Peyer's patch (tissue), 4 donors: ENCODE measurements around the gene HDC. TPM values are rescaled to one million over a fixed set of nuclear protein-coding genes. Genes with fewer than 3 reads are reported as not detected.

Experiments
- DNase-seq, 3 donors: peaks; one replicate each; pipeline ENCODE4 v3.0.0-alpha.2; 2017 to 2019
- H3K27ac ChIP-seq, 4 donors: fragments of 200-600 bp; sonication (generic); one replicate each; pipeline ENCODE4 v1.5.1; 2016 to 2019
- H3K27me3 ChIP-seq, 2 donors: fragments of 200-600 bp; sonication (generic); one replicate each; pipeline ENCODE4 v1.5.1; 2019
- H3K36me3 ChIP-seq, 3 donors: fragments of 200-600 bp; sonication (generic); one replicate each; pipeline ENCODE4 v1.5.1; 2016 to 2019
- H3K4me1 ChIP-seq, 4 donors: fragments of 200-600 bp; sonication (generic); one replicate each; pipeline ENCODE4 v1.5.1; 2016 to 2019
- H3K4me3 ChIP-seq, 4 donors: fragments of 200-600 bp; sonication (generic); 1 replicate in 3 of 4; 2 replicates in 1 of 4; pipeline ENCODE4 v1.5.1; 2016 to 2019; ENCODE audit warnings: mild to moderate bottlenecking in 1 of 4
- H3K9me3 ChIP-seq, 4 donors: fragments of 200-600 bp; sonication (generic); one replicate each; pipeline ENCODE4 v1.5.1; 2016 to 2019; ENCODE audit warnings: mild to moderate bottlenecking in 1 of 4
- POLR2A ChIP-seq, 2 donors: fragments of 450-650 bp; IDR thresholded peaks; one replicate each; pipeline ENCODE4 v1.5.1; 2017; ENCODE audit warnings: antibody characterized with exemption in 2 of 2, mild to moderate bottlenecking in 2 of 2, moderate library complexity in 2 of 2
- total RNA-seq, 4 donors: library from RNA; depleted of rRNA; stranded (reverse); fragments of >200 nt; gene quantifications; one replicate each; pipeline ENCODE4 v1.1.0, GENCODE V29; 2016
- TF ChIP-seq, protein P1 (sequence below), 6 experiments: fragments of 450-650 bp in 4 of 6; fragments of 200-600 bp in 2 of 6; sonication (generic) in 1 of 6; IDR thresholded peaks; one replicate each; pipeline ENCODE4 v1.5.1; 2017 to 2019; ENCODE audit warnings: antibody characterized with exemption in 6 of 6, mild to moderate bottlenecking in 3 of 6, moderate library complexity in 1 of 6

HDC gene
- total RNA-seq, 4 donors from 2014 or later: 0.80 to 21.5 (median 1.2) TPM; not detected in 1

DNA sequence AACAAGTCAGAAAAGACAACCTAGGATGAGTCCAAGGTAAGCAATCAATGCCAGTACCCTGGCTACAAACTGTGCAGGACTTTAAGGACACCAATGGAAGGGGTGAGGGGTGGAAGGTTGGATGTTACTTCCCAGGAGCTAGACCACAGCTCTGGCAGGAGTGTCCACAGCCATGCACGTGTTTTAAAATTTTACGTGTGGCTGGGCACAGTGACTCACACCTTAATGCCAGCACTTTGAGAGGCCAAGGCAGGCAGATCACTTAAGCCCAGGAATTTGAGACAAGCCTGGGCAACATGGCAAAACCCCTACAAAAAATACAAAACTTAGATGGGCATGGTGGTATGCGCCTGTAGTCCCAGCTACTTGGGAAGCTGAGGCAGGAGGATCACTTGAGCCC, 14.7 kb upstream of the HDC start:
- Histone ChIP-seq H3K36me3 (peaks cover 0 to 3% (median 0%) of the 10 kb centered on the region in 3 donors), H3K4me1 (no peaks in the 10 kb centered on the region), H3K27me3 (no peaks in the 10 kb centered on the region), H3K4me3 (no peak overlapping the region), H3K27ac (no peak overlapping the region), H3K9me3 (no peaks in the 10 kb centered on the region)
- TF ChIP-seq, protein P1, sequence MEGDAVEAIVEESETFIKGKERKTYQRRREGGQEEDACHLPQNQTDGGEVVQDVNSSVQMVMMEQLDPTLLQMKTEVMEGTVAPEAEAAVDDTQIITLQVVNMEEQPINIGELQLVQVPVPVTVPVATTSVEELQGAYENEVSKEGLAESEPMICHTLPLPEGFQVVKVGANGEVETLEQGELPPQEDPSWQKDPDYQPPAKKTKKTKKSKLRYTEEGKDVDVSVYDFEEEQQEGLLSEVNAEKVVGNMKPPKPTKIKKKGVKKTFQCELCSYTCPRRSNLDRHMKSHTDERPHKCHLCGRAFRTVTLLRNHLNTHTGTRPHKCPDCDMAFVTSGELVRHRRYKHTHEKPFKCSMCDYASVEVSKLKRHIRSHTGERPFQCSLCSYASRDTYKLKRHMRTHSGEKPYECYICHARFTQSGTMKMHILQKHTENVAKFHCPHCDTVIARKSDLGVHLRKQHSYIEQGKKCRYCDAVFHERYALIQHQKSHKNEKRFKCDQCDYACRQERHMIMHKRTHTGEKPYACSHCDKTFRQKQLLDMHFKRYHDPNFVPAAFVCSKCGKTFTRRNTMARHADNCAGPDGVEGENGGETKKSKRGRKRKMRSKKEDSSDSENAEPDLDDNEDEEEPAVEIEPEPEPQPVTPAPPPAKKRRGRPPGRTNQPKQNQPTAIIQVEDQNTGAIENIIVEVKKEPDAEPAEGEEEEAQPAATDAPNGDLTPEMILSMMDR (IDR thresholded peaks at IDR 0.05): no peak
- TF ChIP-seq POLR2A (IDR thresholded peaks at IDR 0.05): no peak
- DNase-seq: no peak

GRCh38 chr15:50278496-50278895, 13.0 kb upstream of the HDC start:
- no peak for DNase-seq
- no peak overlapping the region for H3K4me3 ChIP-seq
- H3K27ac ChIP-seq: no peak overlapping the region
- TF ChIP-seq POLR2A (IDR thresholded peaks at IDR 0.05): no peak
- TF ChIP-seq, protein P1 (IDR thresholded peaks at IDR 0.05): no peak
- no peaks in the 10 kb centered on the region for H3K9me3 ChIP-seq
- no peaks in the 10 kb centered on the region for H3K4me1 ChIP-seq
- peaks cover 0 to 3% (median 0%) of the 10 kb centered on the region in 3 donors for H3K36me3 ChIP-seq
- no peaks in the 10 kb centered on the region for H3K27me3 ChIP-seq

DNA sequence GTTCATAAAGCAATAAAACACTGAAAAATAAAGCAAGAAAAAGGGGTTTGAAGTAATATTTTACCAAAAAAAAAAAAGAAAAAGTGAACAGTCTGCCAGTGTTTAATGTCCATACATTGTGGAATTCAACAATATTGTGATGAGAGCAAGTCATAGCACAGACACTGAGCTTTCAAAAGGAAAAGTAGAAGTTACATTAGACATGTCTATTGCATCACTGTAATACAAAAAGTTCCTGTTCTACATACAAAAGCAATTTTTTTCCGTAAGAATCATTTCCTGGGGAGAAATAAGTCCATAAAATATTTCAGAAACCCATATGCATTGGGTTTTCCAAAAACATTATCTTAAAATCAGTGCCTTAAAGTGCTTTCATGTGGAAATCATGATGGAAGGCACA, 11.8 kb upstream of the HDC start:
- H3K4me3 ChIP-seq: no peak overlapping the region
- H3K27ac ChIP-seq: no peak overlapping the region

DNA sequence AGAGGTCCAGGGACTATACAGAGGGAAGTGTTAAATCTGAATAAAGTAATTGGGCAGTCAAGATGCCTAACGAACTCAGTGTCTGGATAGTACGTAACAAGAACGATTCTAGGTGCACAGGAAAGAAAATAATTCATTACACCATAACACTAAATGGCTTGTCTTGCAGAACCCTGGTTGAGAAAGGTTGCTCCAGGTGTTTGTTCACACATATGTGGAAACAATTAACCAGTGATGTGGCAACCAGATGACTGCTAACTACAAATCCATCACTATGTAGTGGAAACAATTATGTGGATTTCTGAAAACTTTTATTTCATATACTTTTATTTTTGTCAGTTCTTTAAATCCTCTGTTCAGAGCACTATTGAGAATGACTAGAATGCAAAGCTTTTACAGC, 10.4 kb upstream of the HDC start:
- Histone ChIP-seq H3K27me3 (no peaks in the 10 kb centered on the region), H3K9me3 (no peaks in the 10 kb centered on the region), H3K27ac (no peak overlapping the region), H3K4me3 (no peak overlapping the region), H3K36me3 (peaks cover 0 to 3% (median 0%) of the 10 kb centered on the region in 3 donors), H3K4me1 (no peaks in the 10 kb centered on the region)
- TF ChIP-seq, protein P1 (IDR thresholded peaks at IDR 0.05): no peak
- TF ChIP-seq POLR2A (IDR thresholded peaks at IDR 0.05): no peak
- no peak for DNase-seq

More for the DNA sequence above, 11.8 kb upstream of the HDC start:
- no peaks in the 10 kb centered on the region for H3K4me1 ChIP-seq
- no peak for DNase-seq
- H3K36me3 ChIP-seq: peaks cover 0 to 3% (median 0%) of the 10 kb centered on the region in 3 donors
- H3K9me3 ChIP-seq: no peaks in the 10 kb centered on the region
- TF ChIP-seq POLR2A (IDR thresholded peaks at IDR 0.05): no peak
- TF ChIP-seq, protein P1 (IDR thresholded peaks at IDR 0.05): no peak
- no peaks in the 10 kb centered on the region for H3K27me3 ChIP-seq

DNA sequence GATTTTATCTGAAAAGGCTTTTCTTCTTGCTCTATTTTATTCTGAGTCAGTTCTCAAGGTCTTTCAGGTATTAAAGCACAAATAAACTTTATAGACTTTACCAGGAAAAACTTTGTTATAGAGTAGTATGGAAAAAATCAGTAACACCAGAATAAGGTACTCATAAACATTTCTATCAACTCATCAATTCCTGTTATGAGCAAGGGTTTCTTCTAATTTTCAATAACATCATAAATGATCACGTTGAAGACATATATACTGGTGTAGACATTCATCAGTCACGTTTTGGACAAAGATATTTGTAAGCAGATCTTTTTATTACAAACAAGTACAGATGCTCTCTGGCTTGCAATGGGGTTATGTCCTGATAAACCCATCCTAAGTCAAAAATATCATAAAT, 9.6 kb upstream of the HDC start:
- TF ChIP-seq, protein P1 (IDR thresholded peaks at IDR 0.05): no peak
- no peak for TF ChIP-seq POLR2A (IDR thresholded peaks at IDR 0.05)
- no peak for DNase-seq
- no peaks in the 10 kb centered on the region for H3K4me1 ChIP-seq
- no peaks in the 10 kb centered on the region for H3K27me3 ChIP-seq
- H3K27ac ChIP-seq: no peak overlapping the region
- H3K4me3 ChIP-seq: no peak overlapping the region
- no peaks in the 10 kb centered on the region for H3K9me3 ChIP-seq
- H3K36me3 ChIP-seq: no peaks in the 10 kb centered on the region

DNA sequence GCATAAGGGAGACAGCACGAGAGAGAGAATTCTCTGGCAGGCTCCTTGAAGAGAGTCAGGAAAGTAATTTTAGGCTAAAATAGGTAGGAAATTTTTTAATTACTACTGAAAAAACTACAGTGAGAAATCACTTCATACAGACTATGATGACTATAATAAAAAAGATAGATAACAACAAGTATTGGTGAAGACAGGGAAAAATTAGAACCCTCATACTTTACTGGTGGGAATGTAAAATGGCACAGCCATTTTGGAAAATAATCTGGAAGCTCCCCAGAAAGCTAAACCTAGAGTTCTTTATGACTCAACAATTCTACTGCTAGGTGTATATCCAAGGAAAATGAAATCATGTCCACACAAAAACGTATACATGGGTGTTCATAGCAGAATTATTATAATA, 2.1 kb upstream of the HDC start:
- TF ChIP-seq, protein P1 (IDR thresholded peaks at IDR 0.05): no peak
- TF ChIP-seq POLR2A (IDR thresholded peaks at IDR 0.05): no peak
- DNase-seq: no peak

More for the DNA sequence above, 2.1 kb upstream of the HDC start:
- no peak overlapping the region for H3K4me3 ChIP-seq
- H3K36me3 ChIP-seq: no peaks in the 10 kb centered on the region
- no peaks in the 10 kb centered on the region for H3K27me3 ChIP-seq
- no peaks in the 10 kb centered on the region for H3K9me3 ChIP-seq
- no peaks in the 10 kb centered on the region for H3K4me1 ChIP-seq
- H3K27ac ChIP-seq: no peak overlapping the region
